MM.1S (cell line): Measurements from ENCODE around the gene PTPRD.

Experiments
- CTCF ChIP-seq: fragments of 300-600 bp; sonication (generic); IDR thresholded peaks from 2 replicates; pipeline ENCODE4 v1.5.1; 2016; ENCODE audit warnings: antibody characterized with exemption, low read length, mixed read lengths
- EZH2phosphoT487 ChIP-seq: fragments of 300-600 bp; sonication (generic); IDR thresholded peaks from 2 replicates; pipeline ENCODE4 v1.6.1; 2018; ENCODE audit warnings: antibody characterized with exemption, low read length

GRCh38 chr9:10236161-10236560 lies 376.6 kb downstream of the PTPRD start:
- TF ChIP-seq EZH2phosphoT487: no peak
- no peak for TF ChIP-seq CTCF
